ENCODE results near the gene LCN10.

- TF ChIP-seq CTCF (IDR thresholded peaks at IDR 0.05) (no peak), TCF7L2 (IDR thresholded peaks at IDR 0.05; ENCODE audit: low read depth, low read length) (no peak), POLR2AphosphoS5 (IDR thresholded peaks at IDR 0.05; ENCODE audit: low read depth, low read length) (no peak), SIN3A (IDR thresholded peaks at IDR 0.05; ENCODE audit: borderline replicate concordance, insufficient read depth, low read depth, low read length) (no peak)
- TF ChIP-seq, protein P1, sequence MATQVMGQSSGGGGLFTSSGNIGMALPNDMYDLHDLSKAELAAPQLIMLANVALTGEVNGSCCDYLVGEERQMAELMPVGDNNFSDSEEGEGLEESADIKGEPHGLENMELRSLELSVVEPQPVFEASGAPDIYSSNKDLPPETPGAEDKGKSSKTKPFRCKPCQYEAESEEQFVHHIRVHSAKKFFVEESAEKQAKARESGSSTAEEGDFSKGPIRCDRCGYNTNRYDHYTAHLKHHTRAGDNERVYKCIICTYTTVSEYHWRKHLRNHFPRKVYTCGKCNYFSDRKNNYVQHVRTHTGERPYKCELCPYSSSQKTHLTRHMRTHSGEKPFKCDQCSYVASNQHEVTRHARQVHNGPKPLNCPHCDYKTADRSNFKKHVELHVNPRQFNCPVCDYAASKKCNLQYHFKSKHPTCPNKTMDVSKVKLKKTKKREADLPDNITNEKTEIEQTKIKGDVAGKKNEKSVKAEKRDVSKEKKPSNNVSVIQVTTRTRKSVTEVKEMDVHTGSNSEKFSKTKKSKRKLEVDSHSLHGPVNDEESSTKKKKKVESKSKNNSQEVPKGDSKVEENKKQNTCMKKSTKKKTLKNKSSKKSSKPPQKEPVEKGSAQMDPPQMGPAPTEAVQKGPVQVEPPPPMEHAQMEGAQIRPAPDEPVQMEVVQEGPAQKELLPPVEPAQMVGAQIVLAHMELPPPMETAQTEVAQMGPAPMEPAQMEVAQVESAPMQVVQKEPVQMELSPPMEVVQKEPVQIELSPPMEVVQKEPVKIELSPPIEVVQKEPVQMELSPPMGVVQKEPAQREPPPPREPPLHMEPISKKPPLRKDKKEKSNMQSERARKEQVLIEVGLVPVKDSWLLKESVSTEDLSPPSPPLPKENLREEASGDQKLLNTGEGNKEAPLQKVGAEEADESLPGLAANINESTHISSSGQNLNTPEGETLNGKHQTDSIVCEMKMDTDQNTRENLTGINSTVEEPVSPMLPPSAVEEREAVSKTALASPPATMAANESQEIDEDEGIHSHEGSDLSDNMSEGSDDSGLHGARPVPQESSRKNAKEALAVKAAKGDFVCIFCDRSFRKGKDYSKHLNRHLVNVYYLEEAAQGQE (IDR thresholded peaks at IDR 0.05; ENCODE audit: insufficient read depth in 1 of 2, low read depth in 2 of 2, low read length in 1 of 2) = no peak
Observed at GRCh38 chr9:136728548-136729123, 14.1 kb downstream of the LCN10 start.
